ENCODE measurements around the gene MORN1. TPM values are rescaled to one million over a fixed set of nuclear protein-coding genes. Genes with fewer than 3 reads are reported as not detected.

MORN1 gene
- total RNA-seq, 2 experiments from 2014 or later = 8.0 to 8.5 TPM

- DNase-seq (no peak), ATAC-seq (no peak)
- Mint-ChIP-seq H3K27me3 (peaks cover under 1% of the 10 kb centered on the region), H3K36me3 (peaks cover under 1% of the 10 kb centered on the region), H3K27ac (no peak overlapping the region), H3K4me1 (peaks cover 6% of the 10 kb centered on the region), H3K4me3 (no peak overlapping the region), H3K9me3 (ENCODE audit: low read depth) (peaks cover under 1% of the 10 kb centered on the region)
- CTCF ChIA-PET = interaction anchor here (0.8 kb wide), 1 partner anchor 146 kb away, joined by 3 read pairs; no protein-coding TSS in a partner anchor
Observed at GRCh38 chr1:2320006-2320405, 71.3 kb downstream of the MORN1 start.

- H3K27ac Mint-ChIP-seq = no peak overlapping the region
- DNase-seq (no peak), ATAC-seq (no peak)
- no peak overlapping the region for H3K4me3 Mint-ChIP-seq
- H3K4me1 Mint-ChIP-seq = peaks cover 6% of the 10 kb centered on the region
- H3K36me3 Mint-ChIP-seq = no peaks in the 10 kb centered on the region
- H3K9me3 Mint-ChIP-seq (ENCODE audit: low read depth) = no peaks in the 10 kb centered on the region
- H3K27me3 Mint-ChIP-seq = no peaks in the 10 kb centered on the region
- CTCF ChIA-PET = interaction anchor here (0.7 to 1.1 kb wide), 4 partner anchors 18 to 124 kb away, joined by 3 to 4 read pairs (median 3); partner anchors contain the start of gene FAAP20
Observed at GRCh38 chr1:2319291-2319690, 72.1 kb downstream of the MORN1 start.

GRCh38 chr1:2318314-2319278 is 72.8 kb downstream of the MORN1 start:
- ATAC-seq (no peak), DNase-seq (no peak)
- no peaks in the 10 kb centered on the region for H3K36me3 Mint-ChIP-seq
- peaks cover 6% of the 10 kb centered on the region for H3K4me1 Mint-ChIP-seq
- no peaks in the 10 kb centered on the region for H3K9me3 Mint-ChIP-seq (ENCODE audit: low read depth)
- CTCF ChIA-PET = interaction anchor here (0.7 to 1.1 kb wide), 4 partner anchors 17 to 124 kb away, joined by 3 to 4 read pairs (median 3); partner anchors contain the start of gene FAAP20
- no peak overlapping the region for H3K27ac Mint-ChIP-seq
- no peaks in the 10 kb centered on the region for H3K27me3 Mint-ChIP-seq
- no peak overlapping the region for H3K4me3 Mint-ChIP-seq

GRCh38 chr1:2317230-2318065 is 73.9 kb downstream of the MORN1 start:
- peaks cover 6% of the 10 kb centered on the region for H3K4me1 Mint-ChIP-seq
- H3K4me3 Mint-ChIP-seq = no peak overlapping the region
- CTCF ChIA-PET = interaction anchor here (1.1 to 1.7 kb wide), 3 partner anchors 64 to 109 kb away, joined by 3 read pairs; no protein-coding TSS in a partner anchor
- H3K27ac Mint-ChIP-seq = no peak overlapping the region
- no peaks in the 10 kb centered on the region for H3K36me3 Mint-ChIP-seq
- DNase-seq (no peak), ATAC-seq (no peak)
- H3K27me3 Mint-ChIP-seq = no peaks in the 10 kb centered on the region
- no peaks in the 10 kb centered on the region for H3K9me3 Mint-ChIP-seq (ENCODE audit: low read depth)

- H3K27me3 Mint-ChIP-seq = no peaks in the 10 kb centered on the region
- no peak for DNase-seq
- H3K4me3 Mint-ChIP-seq = no peak overlapping the region
- no peak for ATAC-seq
- no peaks in the 10 kb centered on the region for H3K9me3 Mint-ChIP-seq (ENCODE audit: low read depth)
- H3K27ac Mint-ChIP-seq = no peak overlapping the region
- no peaks in the 10 kb centered on the region for H3K36me3 Mint-ChIP-seq
- CTCF ChIA-PET = interaction anchor here (1.0 to 4.2 kb wide), 12 partner anchors 15 to 152 kb away, joined by 3 to 41 read pairs (median 8); partner anchors contain the start of gene FAAP20
- peaks cover 6% of the 10 kb centered on the region for H3K4me1 Mint-ChIP-seq
Observed at GRCh38 chr1:2316451-2316961, 74.8 kb downstream of the MORN1 start.

- H3K4me3 Mint-ChIP-seq = peak overlapping the region; percentile 20
- ATAC-seq = no peak
- CTCF ChIA-PET = interaction anchor here (0.6 to 4.2 kb wide), 24 partner anchors 8 to 152 kb away, joined by 3 to 41 read pairs (median 4); partner anchors contain the start of gene FAAP20
- H3K27ac Mint-ChIP-seq = no peak overlapping the region
- DNase-seq = no peak
- H3K4me1 Mint-ChIP-seq = peaks cover 6% of the 10 kb centered on the region
- H3K9me3 Mint-ChIP-seq (ENCODE audit: low read depth) = no peaks in the 10 kb centered on the region
- H3K27me3 Mint-ChIP-seq = no peaks in the 10 kb centered on the region
- H3K36me3 Mint-ChIP-seq = no peaks in the 10 kb centered on the region
Observed at GRCh38 chr1:2315674-2316450, 75.5 kb downstream of the MORN1 start.

GRCh38 chr1:2314803-2315673 is 76.3 kb downstream of the MORN1 start:
- DNase-seq = peak; percentile 63
- no peaks in the 10 kb centered on the region for H3K9me3 Mint-ChIP-seq (ENCODE audit: low read depth)
- no peaks in the 10 kb centered on the region for H3K27me3 Mint-ChIP-seq
- H3K27ac Mint-ChIP-seq = no peak overlapping the region
- no peaks in the 10 kb centered on the region for H3K36me3 Mint-ChIP-seq
- CTCF ChIA-PET = interaction anchor here (0.6 to 4.2 kb wide), 21 partner anchors 10 to 121 kb away, joined by 3 to 41 read pairs (median 4); partner anchors contain the start of genes FAAP20, MORN1 and RER1
- peak overlapping the region; percentile 20 for H3K4me3 Mint-ChIP-seq
- ATAC-seq = peak; percentile 53
- peaks cover 6% of the 10 kb centered on the region for H3K4me1 Mint-ChIP-seq

GRCh38 chr1:2314273-2314802 is 77.0 kb downstream of the MORN1 start:
- peak; percentile 36 for ATAC-seq
- H3K4me3 Mint-ChIP-seq = no peak overlapping the region
- H3K27me3 Mint-ChIP-seq = no peaks in the 10 kb centered on the region
- CTCF ChIA-PET = interaction anchor here (0.6 to 4.2 kb wide), 10 partner anchors 11 to 120 kb away, joined by 3 to 41 read pairs (median 6); partner anchors contain the start of genes FAAP20, MORN1 and RER1
- no peak overlapping the region for H3K27ac Mint-ChIP-seq
- H3K4me1 Mint-ChIP-seq = peaks cover 6% of the 10 kb centered on the region
- no peaks in the 10 kb centered on the region for H3K36me3 Mint-ChIP-seq
- no peaks in the 10 kb centered on the region for H3K9me3 Mint-ChIP-seq (ENCODE audit: low read depth)
- DNase-seq = no peak

- Mint-ChIP-seq H3K4me1 (peaks cover 3% of the 10 kb centered on the region), H3K4me3 (no peak overlapping the region), H3K36me3 (no peaks in the 10 kb centered on the region), H3K27ac (no peak overlapping the region), H3K9me3 (ENCODE audit: low read depth) (no peaks in the 10 kb centered on the region), H3K27me3 (no peaks in the 10 kb centered on the region)
- ATAC-seq (no peak), DNase-seq (no peak)
- CTCF ChIA-PET = interaction anchor here (1.2 to 4.2 kb wide), 4 partner anchors 13 to 119 kb away, joined by 3 to 41 read pairs (median 14); partner anchors contain the start of gene FAAP20
Observed at GRCh38 chr1:2313651-2314261, 77.6 kb downstream of the MORN1 start.

- Mint-ChIP-seq H3K27ac (no peak overlapping the region), H3K4me1 (peaks cover 3% of the 10 kb centered on the region), H3K9me3 (ENCODE audit: low read depth) (no peaks in the 10 kb centered on the region), H3K36me3 (peaks cover 5% of the 10 kb centered on the region), H3K27me3 (no peaks in the 10 kb centered on the region), H3K4me3 (no peak overlapping the region)
- CTCF ChIA-PET = interaction anchor here (0.8 to 4.2 kb wide), 10 partner anchors 11 to 273 kb away, joined by 3 to 41 read pairs (median 4); partner anchors contain the start of gene FAAP20
- DNase-seq = no peak
- no peak for ATAC-seq
Observed at GRCh38 chr1:2312515-2313301, 78.6 kb downstream of the MORN1 start.

Data from activated CD8-positive, alpha-beta memory T cell treated with anti-CD3 and anti-CD28 coated beads, Interleukin-2, amount 10 ng/mL, durations not matched to agents 7 days and 5 days (primary cell).